22Rv1 (cell line): ENCODE data around the gene MINPP1.

ENCODE experiments used
- ZFX ChIP-seq: fragments of 450-650 bp; IDR thresholded peaks from 2 replicates; pipeline ENCODE4 v1.6.1; 2017; ENCODE audit warnings: antibody characterized with exemption, borderline replicate concordance
- TF ChIP-seq, protein P1 (sequence below): fragments of 450-650 bp; IDR thresholded peaks from 2 replicates; pipeline ENCODE4 v1.5.1; 2017; ENCODE audit warnings: mild to moderate bottlenecking

DNA sequence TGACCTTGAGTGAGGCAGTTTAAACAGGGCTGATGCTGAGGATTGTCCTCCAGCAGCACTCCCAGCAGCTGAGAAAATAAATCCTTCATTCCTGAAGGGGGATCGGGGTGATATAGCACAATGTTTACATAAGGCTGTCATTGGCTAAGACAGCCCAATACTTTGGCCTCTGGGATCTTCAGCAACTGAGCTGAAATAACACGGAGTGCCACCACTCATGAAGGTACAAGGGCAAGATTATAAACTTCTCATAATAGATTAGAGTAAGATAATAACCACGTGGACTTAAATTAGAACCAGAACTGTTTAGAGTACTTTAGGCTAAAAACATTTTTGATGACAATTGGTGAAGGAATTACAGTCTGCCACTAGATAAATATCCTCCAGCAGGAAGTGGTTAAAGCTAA, 85.0 kb downstream of the MINPP1 start:
- TF ChIP-seq, protein P1, sequence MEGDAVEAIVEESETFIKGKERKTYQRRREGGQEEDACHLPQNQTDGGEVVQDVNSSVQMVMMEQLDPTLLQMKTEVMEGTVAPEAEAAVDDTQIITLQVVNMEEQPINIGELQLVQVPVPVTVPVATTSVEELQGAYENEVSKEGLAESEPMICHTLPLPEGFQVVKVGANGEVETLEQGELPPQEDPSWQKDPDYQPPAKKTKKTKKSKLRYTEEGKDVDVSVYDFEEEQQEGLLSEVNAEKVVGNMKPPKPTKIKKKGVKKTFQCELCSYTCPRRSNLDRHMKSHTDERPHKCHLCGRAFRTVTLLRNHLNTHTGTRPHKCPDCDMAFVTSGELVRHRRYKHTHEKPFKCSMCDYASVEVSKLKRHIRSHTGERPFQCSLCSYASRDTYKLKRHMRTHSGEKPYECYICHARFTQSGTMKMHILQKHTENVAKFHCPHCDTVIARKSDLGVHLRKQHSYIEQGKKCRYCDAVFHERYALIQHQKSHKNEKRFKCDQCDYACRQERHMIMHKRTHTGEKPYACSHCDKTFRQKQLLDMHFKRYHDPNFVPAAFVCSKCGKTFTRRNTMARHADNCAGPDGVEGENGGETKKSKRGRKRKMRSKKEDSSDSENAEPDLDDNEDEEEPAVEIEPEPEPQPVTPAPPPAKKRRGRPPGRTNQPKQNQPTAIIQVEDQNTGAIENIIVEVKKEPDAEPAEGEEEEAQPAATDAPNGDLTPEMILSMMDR = no peak
- TF ChIP-seq ZFX = no peak
